Measurements from ENCODE around the gene IFNL1. TPM values are rescaled to one million over a fixed set of nuclear protein-coding genes. Genes with fewer than 3 reads are reported as not detected.

Gene IFNL1
- not detected for total RNA-seq

GRCh38 chr19:39296055-39296645 is at the start of gene IFNL1:
Gene IFNL1, plus strand, starts transcription at chr19:39296407. Its CDS starts 15 bp downstream, at chr19:39296422.
- Histone ChIP-seq H3K9me3 (ENCODE audit: low read depth, low read length) (no peaks in the 10 kb centered on the region), H3K4me1 (ENCODE audit: insufficient read depth, low read length) (peaks cover 7% of the 10 kb centered on the region), H3K27me3 (ENCODE audit: insufficient read depth, low read length) (no peaks in the 10 kb centered on the region), H3K4me3 (ENCODE audit: low read length) (no peak within 1 kb of the TSS)

- Histone ChIP-seq H3K4me3 (ENCODE audit: low read length) (no peak overlapping the region), H3K4me1 (ENCODE audit: insufficient read depth, low read length) (no peaks in the 10 kb centered on the region), H3K9me3 (ENCODE audit: low read depth, low read length) (no peaks in the 10 kb centered on the region), H3K27me3 (ENCODE audit: insufficient read depth, low read length) (peaks cover 9% of the 10 kb centered on the region)
These were observed 49.1 kb upstream of the IFNL1 start for GRCh38 chr19:39246951-39247669.

- Histone ChIP-seq H3K4me1 (ENCODE audit: insufficient read depth, low read length) (no peaks in the 10 kb centered on the region), H3K4me3 (ENCODE audit: low read length) (no peak overlapping the region), H3K27me3 (ENCODE audit: insufficient read depth, low read length) (peaks cover 9% of the 10 kb centered on the region)
These were observed 48.2 kb upstream of the IFNL1 start for GRCh38 chr19:39247701-39248664.

GRCh38 chr19:39248806-39249205 is 47.4 kb upstream of the IFNL1 start, which contains the start of gene IFNL4:
Gene IFNL4, minus strand, starts transcription at chr19:39248856.
- H3K27me3 ChIP-seq (ENCODE audit: insufficient read depth, low read length): peaks cover 9% of the 10 kb centered on the region
- no peaks in the 10 kb centered on the region for H3K9me3 ChIP-seq (ENCODE audit: low read depth, low read length)
- no peak within 1 kb of the TSS for H3K4me3 ChIP-seq (ENCODE audit: low read length)

More at GRCh38 chr19:39247701-39248664, 48.2 kb upstream of the IFNL1 start:
- no peaks in the 10 kb centered on the region for H3K9me3 ChIP-seq (ENCODE audit: low read depth, low read length)

GRCh38 chr19:39251081-39251480 is 45.1 kb upstream of the IFNL1 start:
- no peak overlapping the region for H3K4me3 ChIP-seq (ENCODE audit: low read length)
- peaks cover 9% of the 10 kb centered on the region for H3K27me3 ChIP-seq (ENCODE audit: insufficient read depth, low read length)
- H3K9me3 ChIP-seq (ENCODE audit: low read depth, low read length): no peaks in the 10 kb centered on the region
- H3K4me1 ChIP-seq (ENCODE audit: insufficient read depth, low read length): no peaks in the 10 kb centered on the region

More at GRCh38 chr19:39248806-39249205, 47.4 kb upstream of the IFNL1 start, which contains the start of gene IFNL4:
- no peaks in the 10 kb centered on the region for H3K4me1 ChIP-seq (ENCODE audit: insufficient read depth, low read length)

GRCh38 chr19:39251846-39252245 is 44.4 kb upstream of the IFNL1 start:
- Histone ChIP-seq H3K9me3 (ENCODE audit: low read depth, low read length) (no peaks in the 10 kb centered on the region), H3K27me3 (ENCODE audit: insufficient read depth, low read length) (peaks cover 9% of the 10 kb centered on the region)

GRCh38 chr19:39252458-39252857 is 43.7 kb upstream of the IFNL1 start:
- H3K4me1 ChIP-seq (ENCODE audit: insufficient read depth, low read length): no peaks in the 10 kb centered on the region
- H3K9me3 ChIP-seq (ENCODE audit: low read depth, low read length): no peaks in the 10 kb centered on the region
- H3K27me3 ChIP-seq (ENCODE audit: insufficient read depth, low read length): peaks cover 9% of the 10 kb centered on the region
- no peak overlapping the region for H3K4me3 ChIP-seq (ENCODE audit: low read length)

More at GRCh38 chr19:39251846-39252245, 44.4 kb upstream of the IFNL1 start:
- no peaks in the 10 kb centered on the region for H3K4me1 ChIP-seq (ENCODE audit: insufficient read depth, low read length)
- no peak overlapping the region for H3K4me3 ChIP-seq (ENCODE audit: low read length)

- Histone ChIP-seq H3K4me1 (ENCODE audit: insufficient read depth, low read length) (no peaks in the 10 kb centered on the region), H3K27me3 (ENCODE audit: insufficient read depth, low read length) (no peaks in the 10 kb centered on the region), H3K9me3 (ENCODE audit: low read depth, low read length) (no peaks in the 10 kb centered on the region), H3K4me3 (ENCODE audit: low read length) (no peak overlapping the region)
These were observed 42.6 kb upstream of the IFNL1 start for GRCh38 chr19:39253374-39254149.

- no peaks in the 10 kb centered on the region for H3K4me1 ChIP-seq (ENCODE audit: insufficient read depth, low read length)
- no peaks in the 10 kb centered on the region for H3K27me3 ChIP-seq (ENCODE audit: insufficient read depth, low read length)
- no peak overlapping the region for H3K4me3 ChIP-seq (ENCODE audit: low read length)
- H3K9me3 ChIP-seq (ENCODE audit: low read depth, low read length): no peaks in the 10 kb centered on the region
These were observed 41.5 kb upstream of the IFNL1 start for GRCh38 chr19:39254531-39255345.

- H3K9me3 ChIP-seq (ENCODE audit: low read depth, low read length): no peaks in the 10 kb centered on the region
These were observed 39.0 kb upstream of the IFNL1 start for GRCh38 chr19:39257227-39257626.

GRCh38 chr19:39261704-39262103 is 34.5 kb upstream of the IFNL1 start:
- H3K9me3 ChIP-seq (ENCODE audit: low read depth, low read length): no peaks in the 10 kb centered on the region
- H3K4me3 ChIP-seq (ENCODE audit: low read length): no peak overlapping the region
- H3K27me3 ChIP-seq (ENCODE audit: insufficient read depth, low read length): peaks cover 39% of the 10 kb centered on the region
- H3K4me1 ChIP-seq (ENCODE audit: insufficient read depth, low read length): peaks cover 4% of the 10 kb centered on the region

More at GRCh38 chr19:39257227-39257626, 39.0 kb upstream of the IFNL1 start:
- no peaks in the 10 kb centered on the region for H3K4me1 ChIP-seq (ENCODE audit: insufficient read depth, low read length)
- H3K27me3 ChIP-seq (ENCODE audit: insufficient read depth, low read length): peaks cover 8% of the 10 kb centered on the region
- no peak overlapping the region for H3K4me3 ChIP-seq (ENCODE audit: low read length)

GRCh38 chr19:39262496-39262895 is 33.7 kb upstream of the IFNL1 start:
- no peak overlapping the region for H3K4me3 ChIP-seq (ENCODE audit: low read length)
- H3K9me3 ChIP-seq (ENCODE audit: low read depth, low read length): no peaks in the 10 kb centered on the region
- peaks cover 4% of the 10 kb centered on the region for H3K4me1 ChIP-seq (ENCODE audit: insufficient read depth, low read length)
- peaks cover 39% of the 10 kb centered on the region for H3K27me3 ChIP-seq (ENCODE audit: insufficient read depth, low read length)

- Histone ChIP-seq H3K4me3 (ENCODE audit: low read length) (no peak overlapping the region), H3K4me1 (ENCODE audit: insufficient read depth, low read length) (peaks cover 4% of the 10 kb centered on the region), H3K27me3 (ENCODE audit: insufficient read depth, low read length) (peaks cover 39% of the 10 kb centered on the region), H3K9me3 (ENCODE audit: low read depth, low read length) (no peaks in the 10 kb centered on the region)
These were observed 32.3 kb upstream of the IFNL1 start for GRCh38 chr19:39263912-39264305.
